Keratinocyte (primary cell): ENCODE measurements around the gene MINDY4. TPM values are rescaled to one million over a fixed set of nuclear protein-coding genes. Genes with fewer than 3 reads are reported as not detected.

Experiments
- DNase-seq: peaks from one replicate; pipeline ENCODE4 v3.0.0-alpha.2; 2011; ENCODE audit warnings: low read depth, missing footprints, low spot score
- FAIRE-seq: peaks from 2 replicates; lab custom pipeline; 2011; peaks lifted over from hg19 to GRCh38; lab: Jason Lieb, UNC
- H2AFZ ChIP-seq: 2 replicates; pipeline ENCODE4 v1.6.0; 2012; ENCODE audit warnings: low read length, control low read depth, inconsistent platforms; ENCODE audit not compliant: control insufficient read depth
- H3K27ac ChIP-seq: 2 replicates; pipeline ENCODE4 v1.5.1; 2011; ENCODE audit warnings: low read length; ENCODE audit not compliant: control insufficient read depth, insufficient read depth
- H3K27me3 ChIP-seq: 3 replicates; pipeline ENCODE4 v1.6.0; 2011; ENCODE audit warnings: low read length; ENCODE audit not compliant: control insufficient read depth, insufficient read depth; ENCODE audit errors: extremely low read depth
- H3K36me3 ChIP-seq, 2 experiments: 2 replicates in 1 of 2; 3 replicates in 1 of 2; pipeline ENCODE4 v1.5.1; 2011; ENCODE audit warnings: low read length in 2 of 2, mild to moderate bottlenecking in 1 of 2; ENCODE audit not compliant: control insufficient read depth in 2 of 2, insufficient read depth in 2 of 2; ENCODE audit errors: extremely low read depth in 1 of 2
- H3K4me1 ChIP-seq: 3 replicates; pipeline ENCODE4 v1.5.1; 2011; ENCODE audit warnings: low read length; ENCODE audit not compliant: control insufficient read depth, insufficient read depth; ENCODE audit errors: extremely low read depth
- H3K4me2 ChIP-seq: 3 replicates; pipeline ENCODE4 v1.6.0; 2011; ENCODE audit warnings: low read depth, low read length; ENCODE audit not compliant: control insufficient read depth, insufficient read depth; ENCODE audit errors: extremely low read depth
- H3K4me3 ChIP-seq, 3 experiments: fragments of 200-600 bp in 1 of 3; sonication (generic) in 1 of 3; 2 replicates in 2 of 3; 3 replicates in 1 of 3; pipeline ENCODE4 v1.5.1; 2011 to 2016; ENCODE audit warnings: low read length in 3 of 3, mild to moderate bottlenecking in 3 of 3, control low read depth in 2 of 3, inconsistent platforms in 1 of 3, low read depth in 1 of 3, mixed read lengths in 1 of 3, mixed run types in 1 of 3, moderate library complexity in 1 of 3; ENCODE audit not compliant: control insufficient read depth in 2 of 3, insufficient read depth in 2 of 3; ENCODE audit errors: extremely low read depth in 1 of 3
- H3K79me2 ChIP-seq: 2 replicates; pipeline ENCODE4 v1.6.0; 2012; ENCODE audit warnings: low read length; ENCODE audit not compliant: control insufficient read depth, insufficient read depth
- H3K9ac ChIP-seq: 3 replicates; pipeline ENCODE4 v1.6.0; 2011; ENCODE audit warnings: low read length; ENCODE audit not compliant: control insufficient read depth, insufficient read depth; ENCODE audit errors: extremely low read depth
- H3K9me1 ChIP-seq: 3 replicates; pipeline ENCODE4 v1.6.0; 2011; ENCODE audit warnings: low read length; ENCODE audit not compliant: control insufficient read depth, insufficient read depth; ENCODE audit errors: extremely low read depth
- H3K9me3 ChIP-seq: 2 replicates; pipeline ENCODE4 v1.5.1; 2012; ENCODE audit warnings: low read depth, low read length; ENCODE audit not compliant: control insufficient read depth
- H4K20me1 ChIP-seq: 3 replicates; pipeline ENCODE4 v1.6.0; 2011; ENCODE audit warnings: low read length; ENCODE audit not compliant: control insufficient read depth, insufficient read depth; ENCODE audit errors: extremely low read depth
- CTCF ChIP-seq, 3 experiments: IDR thresholded peaks in 1 of 3; conservative IDR thresholded peaks in 1 of 3; optimal IDR thresholded peaks in 1 of 3; 2 replicates in 2 of 3; 3 replicates in 1 of 3; pipeline versions ENCODE3 to v1.5.1; 2011; ENCODE audit warnings: low read length in 3 of 3, mild to moderate bottlenecking in 3 of 3, moderate library complexity in 2 of 3, control low read depth in 1 of 3, inconsistent platforms in 1 of 3; ENCODE audit not compliant: insufficient read depth in 2 of 3; ENCODE audit errors: extremely low read depth in 1 of 3
- EZH2 ChIP-seq: IDR thresholded peaks from one replicate; pipeline ENCODE4 v1.6.1; 2012; ENCODE audit warnings: inconsistent platforms, mild to moderate bottlenecking, low read length, moderate library complexity
- dilution Hi-C: fragments of 300-500 bp; cut with MboI; formaldehyde crosslinking; loops from one replicate; pipeline ENCODE4 v1.7.0; 2020; ENCODE audit warnings: low sequenced_read_pairs; ENCODE audit not compliant: extremely low pct_ligation_motif_present
- polyA plus RNA-seq, 5 experiments: library from polyadenylated mRNA; depleted of rRNA in 3 of 5; stranded (reverse) in 3 of 5; stranded (forward) in 1 of 5; unstranded in 1 of 5; fragments of >200 nt; gene quantifications; 1 replicate in 1 of 5; 2 replicates in 3 of 5; 3 replicates in 1 of 5; pipeline versions ENCODE4 v1.2.1 to v1.2.3, GENCODE V29; 2011 to 2012; ENCODE audit warnings: missing spikeins in 2 of 5, low read depth in 1 of 5, low replicate concordance in 1 of 5

The MINDY4 gene
- polyA plus RNA-seq, 1 donor (not counting 4 experiments of a cell fraction or from before 2014, with no cell fraction given): 1.5 TPM

- Histone ChIP-seq H3K9me3 (no peaks in the 10 kb centered on the region), H2AFZ (no peak overlapping the region), H3K4me1 (peaks cover 22% of the 10 kb centered on the region), H3K27ac (no peak overlapping the region), H3K36me3 (no peaks in the 10 kb centered on the region), H3K4me2 (no peak overlapping the region), H3K79me2 (no peaks in the 10 kb centered on the region), H3K9me1 (no peaks in the 10 kb centered on the region), H3K27me3 (no peaks in the 10 kb centered on the region), H4K20me1 (no peaks in the 10 kb centered on the region), H3K4me3 (no peak overlapping the region), H3K9ac (no peak overlapping the region)
- dilution Hi-C loops: no loop called here
- TF ChIP-seq CTCF (optimal IDR thresholded peaks at IDR 0.05 in 1 of 3, IDR thresholded peaks at IDR 0.05 in 1 of 3, conservative IDR thresholded peaks at IDR 0.05 in 1 of 3; ENCODE audit: extremely low read depth in 1 of 3, insufficient read depth in 2 of 3, low read length in 3 of 3): no peak
- no peak for TF ChIP-seq EZH2
- DNase-seq (no peak), FAIRE-seq (no peak)
Measured at GRCh38 chr7:30916255-30916654, 145.0 kb downstream of the MINDY4 start.

GRCh38 chr7:30916767-30917166, 145.6 kb downstream of the MINDY4 start:
- Histone ChIP-seq H3K4me1 (peaks cover 22% of the 10 kb centered on the region), H3K4me2 (no peak overlapping the region), H3K79me2 (no peaks in the 10 kb centered on the region), H3K27ac (no peak overlapping the region), H4K20me1 (no peaks in the 10 kb centered on the region), H2AFZ (no peak overlapping the region), H3K9me1 (no peaks in the 10 kb centered on the region), H3K4me3 (no peak overlapping the region), H3K36me3 (no peaks in the 10 kb centered on the region), H3K9me3 (no peaks in the 10 kb centered on the region), H3K27me3 (no peaks in the 10 kb centered on the region), H3K9ac (no peak overlapping the region)
- no peak for DNase-seq
- dilution Hi-C loops: no loop called here
- TF ChIP-seq CTCF (optimal IDR thresholded peaks at IDR 0.05 in 1 of 3, IDR thresholded peaks at IDR 0.05 in 1 of 3, conservative IDR thresholded peaks at IDR 0.05 in 1 of 3; ENCODE audit: extremely low read depth in 1 of 3, insufficient read depth in 2 of 3, low read length in 3 of 3) (no peak), EZH2 (no peak)
- no peak for FAIRE-seq
